Esophagus (tissue), 2 donors: ENCODE data around the gene CCBE1. TPM values are rescaled to one million over a fixed set of nuclear protein-coding genes. Genes with fewer than 3 reads are reported as not detected.

Experiments used
- H3K27ac ChIP-seq, 2 donors: one replicate each; pipeline ENCODE4 v1.5.1; 2013; ENCODE audit warnings: low read depth in 2 of 2, mild to moderate bottlenecking in 2 of 2, inconsistent platforms in 1 of 2, low read length in 1 of 2, moderate library complexity in 1 of 2
- H3K27me3 ChIP-seq, 2 donors: one replicate each; pipeline ENCODE4 v1.6.1; 2013; ENCODE audit warnings: low read length in 2 of 2, control low read depth in 1 of 2, mild to moderate bottlenecking in 1 of 2; ENCODE audit not compliant: insufficient read depth in 2 of 2, control insufficient read depth in 1 of 2
- H3K36me3 ChIP-seq, 2 donors: one replicate each; pipeline ENCODE4 v1.6.1; 2013; ENCODE audit warnings: low read length in 1 of 2; ENCODE audit not compliant: control insufficient read depth in 2 of 2, insufficient read depth in 2 of 2
- H3K4me1 ChIP-seq, 2 donors: one replicate each; pipeline ENCODE4 v1.6.1; 2013; ENCODE audit warnings: low read length in 1 of 2; ENCODE audit not compliant: control insufficient read depth in 2 of 2, insufficient read depth in 2 of 2
- H3K4me3 ChIP-seq, 2 donors: one replicate each; pipeline ENCODE4 v1.5.1; 2013; ENCODE audit warnings: low read length in 2 of 2, mild to moderate bottlenecking in 2 of 2, low read depth in 1 of 2, moderate library complexity in 1 of 2
- H3K9me3 ChIP-seq, 2 donors: one replicate each; pipeline ENCODE4 v1.6.1; 2013; ENCODE audit warnings: mild to moderate bottlenecking in 2 of 2, low read depth in 1 of 2, low read length in 1 of 2, moderate library complexity in 1 of 2; ENCODE audit not compliant: control insufficient read depth in 2 of 2, insufficient read depth in 1 of 2
- WGBS, 2 donors: extraction: QIAGEN DNeasy Blood & Tissue Kit; methylation state at CpG; one replicate each; pipeline ENCODE4 v1.1.7; 2013; 5-methylcytosine and 5-hydroxymethylcytosine counted together
- polyA plus RNA-seq, 2 donors: library from polyadenylated mRNA; stranded (reverse); fragments of 200-250 nt; gene quantifications; one replicate each; pipeline ENCODE4 v1.2.3, GENCODE V29; 2013
- donor health status: healthy with polysubstance abuse.
- donor health status: Bipolar disorder and iron deficiency.

Gene CCBE1
- polyA plus RNA-seq, 2 donors, result 0.18 to 0.34 TPM

DNA sequence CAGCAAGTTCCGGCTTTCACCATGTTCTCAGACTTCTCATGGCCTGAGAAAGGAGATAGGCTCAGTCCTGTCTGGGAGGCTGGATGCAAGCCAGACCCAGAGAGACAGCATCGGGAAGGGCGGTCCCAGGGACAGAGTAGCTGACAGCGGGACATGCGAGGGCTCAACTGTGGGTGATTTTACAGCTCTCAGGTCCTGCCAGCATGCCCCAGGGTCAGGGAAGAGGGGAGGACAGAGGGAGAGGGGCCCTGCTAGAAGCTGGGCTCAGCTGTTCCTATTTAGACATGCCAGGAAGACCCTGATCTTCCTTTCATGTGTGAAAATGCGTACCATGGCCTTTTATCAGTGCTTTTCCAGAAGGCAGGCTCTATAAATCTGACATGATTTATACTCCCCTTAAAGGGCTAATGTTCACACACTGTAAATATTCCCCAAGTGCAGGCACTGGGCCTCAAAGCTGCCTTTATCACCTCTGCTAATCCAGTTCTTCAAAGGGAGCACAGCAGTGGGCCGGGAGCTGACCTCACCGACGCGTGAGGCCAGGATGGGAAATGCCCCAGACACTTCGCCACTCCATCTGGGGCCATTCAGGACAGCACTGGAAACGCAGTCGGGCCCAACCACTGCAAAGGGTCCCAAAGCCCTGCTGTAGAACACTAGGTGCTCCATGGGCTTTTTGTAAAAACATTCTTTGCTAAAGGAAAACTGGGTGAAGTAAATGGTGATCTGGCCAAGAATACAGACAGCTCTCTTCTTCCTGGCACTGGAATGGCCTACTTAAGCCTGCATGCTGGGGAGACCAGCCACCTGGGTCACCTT, 242.1 kb downstream of the CCBE1 start:
- H3K36me3 ChIP-seq, result no peaks in the 10 kb centered on the region
- WGBS, 2 donors, result 62 to 70% methylated on average over 13 of the region's 13 CpGs
- H3K4me1 ChIP-seq, result peaks cover 0 to 2% of the 10 kb centered on the region in 2 donors

DNA sequence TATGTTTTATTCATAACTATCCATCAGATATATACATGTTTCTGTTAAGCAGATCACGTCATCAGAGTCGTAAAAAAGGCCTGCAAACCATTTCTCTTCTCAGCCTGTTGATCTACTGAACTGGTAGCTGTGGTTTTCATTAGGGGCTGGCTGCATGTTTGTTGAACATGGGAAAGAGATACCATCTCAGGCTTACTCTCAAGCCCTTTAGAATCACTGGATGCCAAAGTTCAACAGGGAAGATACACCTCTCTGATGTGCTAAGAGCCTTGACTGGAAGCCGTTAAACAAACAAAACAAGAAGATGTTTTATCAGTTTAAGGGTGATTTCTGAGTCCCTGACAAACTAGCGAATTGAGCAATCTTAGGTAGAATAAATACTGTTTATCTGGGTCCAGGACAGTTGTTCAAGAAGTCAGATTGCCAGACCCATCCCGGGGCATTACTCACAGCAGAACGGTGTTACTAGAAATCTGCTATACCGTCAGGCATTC, 243.7 kb downstream of the CCBE1 start:
- peaks cover 0 to 2% of the 10 kb centered on the region in 2 donors for H3K4me1 ChIP-seq
- WGBS, 2 donors, result 66 to 81% methylated on average over 7 of the region's 7 CpGs

More for the DNA sequence above, 242.1 kb downstream of the CCBE1 start:
- Histone ChIP-seq H3K9me3 (no peaks in the 10 kb centered on the region), H3K4me3 (no peak overlapping the region), H3K27ac (no peak overlapping the region), H3K27me3 (no peaks in the 10 kb centered on the region)

GRCh38 chr18:59451963-59452362, 245.3 kb downstream of the CCBE1 start:
- no peaks in the 10 kb centered on the region for H3K9me3 ChIP-seq
- no peaks in the 10 kb centered on the region for H3K27me3 ChIP-seq
- WGBS, 2 donors, result 70 to 72% methylated on average over 6 of the region's 6 CpGs

More for the DNA sequence above, 243.7 kb downstream of the CCBE1 start:
- no peaks in the 10 kb centered on the region for H3K36me3 ChIP-seq
- H3K9me3 ChIP-seq, result no peaks in the 10 kb centered on the region
- H3K4me3 ChIP-seq, result no peak overlapping the region
- H3K27ac ChIP-seq, result no peak overlapping the region
- no peaks in the 10 kb centered on the region for H3K27me3 ChIP-seq

DNA sequence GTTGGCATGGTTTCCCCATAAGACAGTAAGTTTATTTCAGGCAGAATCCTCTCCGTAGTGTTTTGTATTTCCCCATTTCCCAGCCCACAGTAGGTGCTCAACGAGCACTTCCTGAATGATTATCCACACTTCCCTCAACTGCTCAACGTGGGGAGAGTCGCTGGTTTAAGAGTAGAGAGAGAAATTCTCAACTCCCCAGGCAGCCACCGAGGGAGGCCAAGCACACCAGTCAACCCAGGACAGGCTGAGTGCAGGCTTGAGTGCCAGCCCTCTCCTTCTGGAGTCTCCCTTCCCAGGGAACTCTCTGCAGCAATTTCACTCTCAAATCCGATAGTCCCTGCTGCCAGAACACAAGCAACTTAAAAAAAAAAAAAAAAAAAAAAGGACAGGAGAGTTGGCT, 246.2 kb downstream of the CCBE1 start:
- Histone ChIP-seq H3K4me3 (no peak overlapping the region), H3K27me3 (no peaks in the 10 kb centered on the region), H3K36me3 (no peaks in the 10 kb centered on the region), H3K27ac (no peak overlapping the region), H3K9me3 (no peaks in the 10 kb centered on the region), H3K4me1 (peaks cover 0 to 2% of the 10 kb centered on the region in 2 donors)
- WGBS, 2 donors, result 43 to 49% methylated on average over 6 of the region's 6 CpGs

More at GRCh38 chr18:59451963-59452362, 245.3 kb downstream of the CCBE1 start:
- H3K4me3 ChIP-seq, result no peak overlapping the region
- H3K27ac ChIP-seq, result no peak overlapping the region
- peaks cover 0 to 2% of the 10 kb centered on the region in 2 donors for H3K4me1 ChIP-seq
- H3K36me3 ChIP-seq, result no peaks in the 10 kb centered on the region

GRCh38 chr18:59448546-59448945, 248.7 kb downstream of the CCBE1 start:
- no peak overlapping the region for H3K4me3 ChIP-seq
- WGBS, 2 donors, result 83 to 86% methylated on average over 4 of the region's 4 CpGs
- no peaks in the 10 kb centered on the region for H3K4me1 ChIP-seq
- H3K27ac ChIP-seq, result no peak overlapping the region
- no peaks in the 10 kb centered on the region for H3K36me3 ChIP-seq
- no peaks in the 10 kb centered on the region for H3K9me3 ChIP-seq
- H3K27me3 ChIP-seq, result no peaks in the 10 kb centered on the region

DNA sequence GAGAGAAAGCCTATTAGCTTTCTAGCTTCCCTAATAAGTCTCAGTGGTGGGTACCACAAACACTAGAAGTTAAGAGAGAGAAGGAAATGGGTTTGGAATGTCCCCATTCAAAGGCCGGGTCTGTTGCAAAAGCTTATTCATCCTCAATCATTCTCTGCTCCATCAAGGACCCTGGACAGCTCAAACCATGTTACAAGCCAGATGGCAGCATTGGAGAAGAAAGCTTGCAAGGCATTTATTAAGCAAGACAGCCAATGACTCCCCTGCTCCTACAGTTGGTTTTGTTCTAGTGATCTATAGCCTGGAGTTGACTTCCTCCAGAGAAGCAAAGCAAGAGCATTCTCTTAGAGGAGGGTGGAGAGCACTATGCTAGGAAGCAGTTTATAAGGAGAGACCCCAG, 251.2 kb downstream of the CCBE1 start:
- Histone ChIP-seq H3K9me3 (no peaks in the 10 kb centered on the region), H3K27ac (no peak overlapping the region), H3K4me3 (no peak overlapping the region), H3K4me1 (no peaks in the 10 kb centered on the region), H3K36me3 (no peaks in the 10 kb centered on the region), H3K27me3 (no peaks in the 10 kb centered on the region)
- 8% methylated on average over 1 of the region's 1 CpG for WGBS, 2 donors

- Histone ChIP-seq H3K27ac (no peak overlapping the region), H3K36me3 (no peaks in the 10 kb centered on the region), H3K27me3 (no peaks in the 10 kb centered on the region), H3K9me3 (no peaks in the 10 kb centered on the region), H3K4me3 (no peak overlapping the region), H3K4me1 (no peaks in the 10 kb centered on the region)
- 75% methylated on average over 4 of the region's 4 CpGs for WGBS, 2 donors
These were observed 259.2 kb downstream of the CCBE1 start for GRCh38 chr18:59437851-59438569.

- Histone ChIP-seq H3K36me3 (no peaks in the 10 kb centered on the region), H3K27ac (no peak overlapping the region), H3K27me3 (no peaks in the 10 kb centered on the region), H3K9me3 (no peaks in the 10 kb centered on the region), H3K4me1 (no peaks in the 10 kb centered on the region), H3K4me3 (no peak overlapping the region)
- 62% methylated on average over 5 of the region's 5 CpGs for WGBS, 2 donors
These were observed 264.2 kb downstream of the CCBE1 start for GRCh38 chr18:59432803-59433597.

DNA sequence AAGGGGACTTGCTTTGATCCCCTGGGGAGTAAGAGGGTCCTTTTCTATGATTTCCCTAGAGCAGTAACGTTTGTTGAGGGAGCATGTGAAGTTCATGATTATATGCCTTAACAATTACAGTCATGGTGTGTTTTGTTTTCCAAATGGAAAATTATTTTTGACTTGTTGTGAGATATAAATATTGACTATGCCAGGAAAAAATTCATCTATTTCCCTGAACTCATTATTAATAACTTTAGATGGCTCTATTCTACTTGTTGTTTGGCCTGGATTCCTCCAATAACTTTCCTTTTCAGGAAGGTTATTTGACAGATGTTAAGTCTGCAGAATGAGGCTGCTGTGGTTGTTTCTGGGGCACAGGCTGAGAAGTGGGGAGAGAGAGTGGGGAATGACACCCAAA, 266.1 kb downstream of the CCBE1 start:
- WGBS, 2 donors, result 55 to 64% methylated on average over 1 of the region's 1 CpG
- Histone ChIP-seq H3K4me1 (no peaks in the 10 kb centered on the region), H3K4me3 (no peak overlapping the region), H3K27me3 (no peaks in the 10 kb centered on the region), H3K9me3 (no peaks in the 10 kb centered on the region), H3K27ac (no peak overlapping the region), H3K36me3 (no peaks in the 10 kb centered on the region)
